ENCODE measurements around the gene UNC45A. TPM values are rescaled to one million over a fixed set of nuclear protein-coding genes. Genes with fewer than 3 reads are reported as not detected.

The UNC45A gene
- total and polyA plus RNA-seq, 2 of the 13 experiments (the other 11 are each of a cell fraction or from before 2014, with no cell fraction given) = 33.8 to 39.7 TPM

DNA sequence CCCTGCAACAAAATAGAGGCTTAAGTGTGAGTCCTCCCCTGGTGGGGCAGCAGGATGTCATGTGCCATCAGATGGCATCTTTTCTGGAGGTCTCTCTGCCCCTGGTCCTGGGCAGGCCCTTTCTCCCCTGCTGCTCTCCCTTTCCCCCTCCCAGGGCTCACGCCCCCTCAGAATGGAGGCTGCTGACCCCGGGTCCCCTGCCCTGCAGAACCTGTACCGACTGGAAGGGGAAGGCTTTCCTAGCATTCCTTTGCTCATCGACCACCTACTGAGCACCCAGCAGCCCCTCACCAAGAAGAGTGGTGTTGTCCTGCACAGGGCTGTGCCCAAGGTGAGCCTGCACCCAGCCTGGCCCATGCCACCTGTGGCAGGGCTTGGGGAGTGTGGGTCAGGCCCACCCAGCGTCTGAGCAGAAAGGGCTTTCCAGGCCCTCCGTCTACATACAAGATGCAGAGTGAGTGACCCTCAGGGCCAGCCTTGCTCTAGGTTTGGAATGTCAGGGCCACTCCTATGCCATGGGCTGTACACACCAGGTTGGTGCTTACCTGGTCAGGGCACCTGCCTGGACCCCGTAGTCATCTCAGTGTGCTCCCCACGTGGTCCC is 43.6 kb upstream of the UNC45A start:
- WGBS (ENCODE audit: low lambda C conversion rate) = 66% methylated on average over 5 of the region's 8 CpGs
- ATAC-seq (no peak), DNase-seq (ENCODE audit: low spot score) (no peak), FAIRE-seq (no peak)
- Histone ChIP-seq H3K9ac (ENCODE audit: insufficient read depth, low read depth, low read length) (no peak overlapping the region), H3K27ac (ENCODE audit: extremely low read length, insufficient read depth, low read length) (no peak overlapping the region), H3K4me1 (ENCODE audit: insufficient read depth, low read length) (peaks cover 3% of the 10 kb centered on the region), H4K20me1 (ENCODE audit: insufficient read depth, low read length) (no peaks in the 10 kb centered on the region), H3K4me2 (ENCODE audit: low read depth, low read length) (no peak overlapping the region), H3K9me3 (ENCODE audit: low read length) (no peaks in the 10 kb centered on the region), H2AFZ (ENCODE audit: low read length) (no peak overlapping the region), H3K4me3 (replicated peaks in 1 of 3; ENCODE audit: insufficient read depth in 1 of 3, low read depth in 2 of 3, low read length in 3 of 3) (no peak overlapping the region), H3K36me3 (replicated peaks in 1 of 2; ENCODE audit: control insufficient read depth in 1 of 2, insufficient read depth in 2 of 2, low read length in 2 of 2) (no peaks in the 10 kb centered on the region), H3K79me2 (ENCODE audit: insufficient read depth, low read length) (no peaks in the 10 kb centered on the region), H3K27me3 (ENCODE audit: control insufficient read depth in 1 of 2, insufficient read depth in 2 of 2, low read length in 2 of 2) (peaks cover 0 to 7% of the 10 kb centered on the region in 2 experiments; a peak in 2 of 5 replicates)
- TF ChIP-seq ZNF557 (CRISPR knock-in tag; IDR thresholded peaks at IDR 0.05) = no peak
- intact Hi-C loops (cut with micrococcal nuclease; ENCODE audit: unreplicated experiment) = no loop called here
- CTCF ChIA-PET (ENCODE audit: low intra/inter-chr PET ratio, low total read pairs) = no interaction called here
- POLR2A ChIA-PET = no interaction called here
- BruUV-seq (replicated peaks) = no TSS peak
- in situ Hi-C loops (cut with HindIII; ENCODE audit: extremely low pct_ligation_motif_present, low pct_unique_long_range_greater_than_20kb) = no loop called here

DNA sequence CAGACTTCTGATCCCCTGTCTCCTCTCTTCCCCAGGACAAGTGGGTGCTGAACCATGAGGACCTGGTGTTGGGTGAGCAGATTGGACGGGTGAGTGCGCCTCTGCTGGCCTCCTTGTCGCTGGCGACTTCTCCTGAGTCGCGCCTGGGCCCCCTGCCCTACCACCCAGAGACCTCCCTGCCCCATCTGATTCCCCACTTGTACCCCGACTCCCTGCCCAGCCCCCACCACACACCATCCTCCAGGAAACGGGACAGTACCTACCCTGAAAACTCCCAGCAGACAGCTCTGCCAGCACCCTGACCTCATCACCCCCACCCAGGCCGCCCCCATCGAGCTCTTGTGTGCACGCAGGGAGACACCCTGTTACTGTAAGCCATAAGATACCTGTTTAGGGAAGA is 43.1 kb upstream of the UNC45A start:
- intact Hi-C loops (cut with micrococcal nuclease; ENCODE audit: unreplicated experiment) = no loop called here
- ChIA-PET POLR2A (interaction anchor here (1.6 kb wide), 1 partner anchor 40 kb away, joined by 7 read pairs; the partner anchor contains the start of gene HDDC3), CTCF (ENCODE audit: low intra/inter-chr PET ratio, low total read pairs) (no interaction called here)
- H3K4me2 ChIP-seq (ENCODE audit: low read depth, low read length) = no peak overlapping the region
- H4K20me1 ChIP-seq (ENCODE audit: insufficient read depth, low read length) = no peaks in the 10 kb centered on the region
- no peaks in the 10 kb centered on the region for H3K9me3 ChIP-seq (ENCODE audit: low read length)
- H3K9ac ChIP-seq (ENCODE audit: insufficient read depth, low read depth, low read length) = no peak overlapping the region
- in situ Hi-C loops (cut with HindIII; ENCODE audit: extremely low pct_ligation_motif_present, low pct_unique_long_range_greater_than_20kb) = no loop called here
- no peaks in the 10 kb centered on the region for H3K4me1 ChIP-seq (ENCODE audit: insufficient read depth, low read length)
- no peak for FAIRE-seq
- no peak for DNase-seq (ENCODE audit: low spot score)
- no peak for ATAC-seq
- no peaks in the 10 kb centered on the region for H3K36me3 ChIP-seq (replicated peaks in 1 of 2; ENCODE audit: control insufficient read depth in 1 of 2, insufficient read depth in 2 of 2, low read length in 2 of 2)
- no peaks in the 10 kb centered on the region for H3K79me2 ChIP-seq (ENCODE audit: insufficient read depth, low read length)
- 79% methylated on average over 11 of the region's 11 CpGs for WGBS (ENCODE audit: low lambda C conversion rate)
- H3K27ac ChIP-seq (ENCODE audit: extremely low read length, insufficient read depth, low read length) = no peak overlapping the region
- no peak overlapping the region for H2AFZ ChIP-seq (ENCODE audit: low read length)
- no peak overlapping the region for H3K4me3 ChIP-seq (replicated peaks in 1 of 3; ENCODE audit: insufficient read depth in 1 of 3, low read depth in 2 of 3, low read length in 3 of 3)
- peaks cover 0 to 7% of the 10 kb centered on the region in 2 experiments; a peak in 2 of 5 replicates for H3K27me3 ChIP-seq (ENCODE audit: control insufficient read depth in 1 of 2, insufficient read depth in 2 of 2, low read length in 2 of 2)
- BruUV-seq (replicated peaks) = no TSS peak
- no peak for TF ChIP-seq ZNF569 (CRISPR knock-in tag; IDR thresholded peaks at IDR 0.05; ENCODE audit: borderline replicate concordance)
- TF ChIP-seq ZNF550 (CRISPR knock-in tag; IDR thresholded peaks at IDR 0.05; ENCODE audit: borderline replicate concordance) = no peak
- TF ChIP-seq TAF1 (CRISPR knock-in tag; IDR thresholded peaks at IDR 0.05) = no peak
- no peak for TF ChIP-seq DMAP1 (CRISPR knock-in tag; IDR thresholded peaks at IDR 0.05)
- TF ChIP-seq, protein P1, sequence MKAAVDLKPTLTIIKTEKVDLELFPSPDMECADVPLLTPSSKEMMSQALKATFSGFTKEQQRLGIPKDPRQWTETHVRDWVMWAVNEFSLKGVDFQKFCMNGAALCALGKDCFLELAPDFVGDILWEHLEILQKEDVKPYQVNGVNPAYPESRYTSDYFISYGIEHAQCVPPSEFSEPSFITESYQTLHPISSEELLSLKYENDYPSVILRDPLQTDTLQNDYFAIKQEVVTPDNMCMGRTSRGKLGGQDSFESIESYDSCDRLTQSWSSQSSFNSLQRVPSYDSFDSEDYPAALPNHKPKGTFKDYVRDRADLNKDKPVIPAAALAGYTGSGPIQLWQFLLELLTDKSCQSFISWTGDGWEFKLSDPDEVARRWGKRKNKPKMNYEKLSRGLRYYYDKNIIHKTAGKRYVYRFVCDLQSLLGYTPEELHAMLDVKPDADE (CRISPR knock-in tag; IDR thresholded peaks at IDR 0.05) = no peak
- no peak for TF ChIP-seq HOXA5 (CRISPR knock-in tag; IDR thresholded peaks at IDR 0.05)
- TF ChIP-seq, protein P2, sequence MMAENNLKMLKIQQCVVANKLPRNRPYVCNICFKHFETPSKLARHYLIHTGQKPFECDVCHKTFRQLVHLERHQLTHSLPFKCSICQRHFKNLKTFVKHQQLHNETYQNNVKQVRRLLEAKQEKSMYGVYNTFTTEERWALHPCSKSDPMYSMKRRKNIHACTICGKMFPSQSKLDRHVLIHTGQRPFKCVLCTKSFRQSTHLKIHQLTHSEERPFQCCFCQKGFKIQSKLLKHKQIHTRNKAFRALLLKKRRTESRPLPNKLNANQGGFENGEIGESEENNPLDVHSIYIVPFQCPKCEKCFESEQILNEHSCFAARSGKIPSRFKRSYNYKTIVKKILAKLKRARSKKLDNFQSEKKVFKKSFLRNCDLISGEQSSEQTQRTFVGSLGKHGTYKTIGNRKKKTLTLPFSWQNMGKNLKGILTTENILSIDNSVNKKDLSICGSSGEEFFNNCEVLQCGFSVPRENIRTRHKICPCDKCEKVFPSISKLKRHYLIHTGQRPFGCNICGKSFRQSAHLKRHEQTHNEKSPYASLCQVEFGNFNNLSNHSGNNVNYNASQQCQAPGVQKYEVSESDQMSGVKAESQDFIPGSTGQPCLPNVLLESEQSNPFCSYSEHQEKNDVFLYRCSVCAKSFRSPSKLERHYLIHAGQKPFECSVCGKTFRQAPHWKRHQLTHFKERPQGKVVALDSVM (CRISPR knock-in tag; IDR thresholded peaks at IDR 0.05) = no peak
- no peak for TF ChIP-seq ZNF329 (CRISPR knock-in tag; IDR thresholded peaks at IDR 0.05; ENCODE audit: low read depth)

All from HepG2 (cell line).